Transverse colon (tissue), 4 donors: ENCODE measurements around the gene SFXN2.

Experiments
- CTCF ChIP-seq, 5 experiments: fragments of 200-600 bp in 3 of 5; fragments of 450-650 bp in 2 of 5; sonication (generic) in 3 of 5; IDR thresholded peaks; 1 replicate in 2 of 5; 2 replicates in 3 of 5; pipeline ENCODE4 v1.5.1; 2016 to 2017; ENCODE audit warnings: antibody characterized with exemption in 5 of 5, inconsistent platforms in 3 of 5, mild to moderate bottlenecking in 2 of 5, moderate library complexity in 1 of 5
- EP300 ChIP-seq: sonication (generic); formaldehyde crosslinking; IDR thresholded peaks from one replicate; pipeline ENCODE4 v1.6.1; 2017; ENCODE audit warnings: antibody characterized with exemption, low read depth
- POLR2A ChIP-seq: fragments of 450-650 bp; IDR thresholded peaks from one replicate; pipeline ENCODE4 v1.6.1; 2016; ENCODE audit warnings: antibody characterized with exemption, mild to moderate bottlenecking, moderate library complexity
- POLR2AphosphoS5 ChIP-seq, 3 donors: sonication (generic); formaldehyde crosslinking; IDR thresholded peaks; one replicate each; pipeline ENCODE4 v1.6.1; 2016; ENCODE audit warnings: antibody characterized with exemption in 3 of 3

GRCh38 chr10:102781090-102781920, 66.9 kb downstream of the SFXN2 start:
- TF ChIP-seq EP300 = no peak
- TF ChIP-seq CTCF (IDR thresholded peaks at IDR 0.05) = no peak
- no peak for TF ChIP-seq POLR2A
- TF ChIP-seq POLR2AphosphoS5 (IDR thresholded peaks at IDR 0.05) = no peak
